ENCODE results near the gene NNAT. TPM values are rescaled to one million over a fixed set of nuclear protein-coding genes. Genes with fewer than 3 reads are reported as not detected.
A peak's percentile ranks its signal among the peaks of the same experiment; 100 is the strongest.

The NNAT gene
- total RNA-seq, 2 experiments from 2014 or later, result 0.50 to 0.91 TPM

GRCh38 chr20:37528446-37529213, 7.6 kb downstream of the NNAT start:
- intact Hi-C loops (cut with micrococcal nuclease), result loop anchor here (5.0 kb wide), 3 partner anchors 121 to 1576 kb away; partner anchors contain the start of genes MANBAL and SCAND1
- H3K27ac Mint-ChIP-seq, result peak overlapping the region; percentile 99
- no peaks in the 10 kb centered on the region for H3K27me3 Mint-ChIP-seq (ENCODE audit: low read depth)
- no peaks in the 10 kb centered on the region for H3K36me3 Mint-ChIP-seq (ENCODE audit: low read depth)
- DNase-seq, result peak; percentile 39
- CTCF ChIA-PET, result interaction anchor here (0.6 to 1.4 kb wide), 3 partner anchors 259 to 877 kb away, joined by 3 to 7 read pairs (median 6); partner anchors contain the start of genes MROH8 and RPN2
- peak overlapping the region; percentile 87 for H3K4me3 Mint-ChIP-seq
- H3K4me1 Mint-ChIP-seq (ENCODE audit: low read depth), result peaks cover 36% of the 10 kb centered on the region
- H3K9me3 Mint-ChIP-seq, result no peaks in the 10 kb centered on the region

DNA sequence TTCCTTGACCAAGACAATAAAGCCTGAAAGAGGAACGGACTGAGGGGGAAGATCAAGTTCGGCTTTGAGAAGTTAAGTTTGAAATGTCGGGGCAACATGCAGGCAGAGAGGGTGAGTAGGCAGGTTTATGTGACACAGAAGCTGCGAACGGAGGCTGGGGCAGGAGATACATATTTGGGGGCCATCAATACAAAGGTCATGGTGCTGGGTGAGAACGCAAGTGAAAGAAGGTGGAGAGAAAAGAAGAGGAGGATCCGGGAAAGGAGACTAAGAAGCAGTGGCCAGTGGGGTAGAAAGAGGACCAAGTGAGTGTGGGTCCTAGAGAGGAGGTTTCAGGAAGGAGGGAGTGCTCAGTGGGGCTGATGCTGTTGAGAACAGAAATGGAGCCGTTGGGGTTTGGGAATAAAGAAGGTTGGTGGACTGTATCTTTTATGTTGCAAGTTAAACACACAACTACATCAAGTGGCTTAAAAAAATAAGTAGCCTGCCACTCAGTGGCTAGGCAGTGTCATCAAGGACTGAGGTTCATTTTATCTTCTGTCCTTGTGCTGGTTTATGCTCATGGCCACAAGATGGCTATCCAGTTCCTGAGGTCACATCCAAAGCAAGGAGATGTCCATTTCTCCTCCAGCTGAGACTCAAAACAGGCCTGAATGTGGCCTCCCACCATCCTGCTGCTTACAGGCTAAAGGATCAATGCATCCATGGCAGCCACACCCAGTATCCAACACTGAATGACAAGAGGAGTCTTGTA, 8.3 kb downstream of the NNAT start:
- Mint-ChIP-seq H3K27me3 (ENCODE audit: low read depth) (no peaks in the 10 kb centered on the region), H3K4me3 (peak overlapping the region; percentile 87), H3K9me3 (no peaks in the 10 kb centered on the region), H3K27ac (no peak overlapping the region), H3K36me3 (ENCODE audit: low read depth) (no peaks in the 10 kb centered on the region), H3K4me1 (ENCODE audit: low read depth) (peaks cover 29% of the 10 kb centered on the region)
- DNase-seq, result no peak
- intact Hi-C loops (cut with micrococcal nuclease), result loop anchor here (5.0 kb wide), 3 partner anchors 122 to 1577 kb away; partner anchors contain the start of genes MANBAL and SCAND1
- CTCF ChIA-PET, result interaction anchor here (0.5 to 0.6 kb wide), 2 partner anchors 226 to 259 kb away, joined by 3 read pairs; no protein-coding TSS in a partner anchor

- no peaks in the 10 kb centered on the region for H3K9me3 Mint-ChIP-seq
- H3K27me3 Mint-ChIP-seq (ENCODE audit: low read depth), result no peaks in the 10 kb centered on the region
- intact Hi-C loops (cut with micrococcal nuclease), result loop anchor here (5.0 kb wide), 3 partner anchors 123 to 1578 kb away; partner anchors contain the start of genes MANBAL and SCAND1
- DNase-seq, result no peak
- CTCF ChIA-PET, result interaction anchor here (0.5 to 0.6 kb wide), 3 partner anchors 45 to 260 kb away, joined by 3 read pairs; no protein-coding TSS in a partner anchor
- no peak overlapping the region for H3K4me3 Mint-ChIP-seq
- no peaks in the 10 kb centered on the region for H3K36me3 Mint-ChIP-seq (ENCODE audit: low read depth)
- peaks cover 26% of the 10 kb centered on the region for H3K4me1 Mint-ChIP-seq (ENCODE audit: low read depth)
- H3K27ac Mint-ChIP-seq, result no peak overlapping the region
Measured at GRCh38 chr20:37529968-37530600, 9.0 kb downstream of the NNAT start.

GRCh38 chr20:37530696-37531095, 9.6 kb downstream of the NNAT start:
- no peak overlapping the region for H3K27ac Mint-ChIP-seq
- H3K4me3 Mint-ChIP-seq, result no peak overlapping the region
- H3K27me3 Mint-ChIP-seq (ENCODE audit: low read depth), result no peaks in the 10 kb centered on the region
- no peaks in the 10 kb centered on the region for H3K9me3 Mint-ChIP-seq
- H3K36me3 Mint-ChIP-seq (ENCODE audit: low read depth), result no peaks in the 10 kb centered on the region
- H3K4me1 Mint-ChIP-seq (ENCODE audit: low read depth), result peaks cover 20% of the 10 kb centered on the region
- intact Hi-C loops (cut with micrococcal nuclease), result no loop called here
- CTCF ChIA-PET, result interaction anchor here (0.6 to 1.7 kb wide), 2 partner anchors 45 to 335 kb away, joined by 3 to 5 read pairs; no protein-coding TSS in a partner anchor
- no peak for DNase-seq

- Mint-ChIP-seq H3K27ac (no peak overlapping the region), H3K9me3 (no peaks in the 10 kb centered on the region), H3K4me1 (ENCODE audit: low read depth) (peaks cover 11% of the 10 kb centered on the region), H3K36me3 (ENCODE audit: low read depth) (no peaks in the 10 kb centered on the region), H3K4me3 (no peak overlapping the region), H3K27me3 (ENCODE audit: low read depth) (no peaks in the 10 kb centered on the region)
- no peak for DNase-seq
- intact Hi-C loops (cut with micrococcal nuclease), result no loop called here
- CTCF ChIA-PET, result interaction anchor here (1.7 to 4.8 kb wide), 2 partner anchors 261 to 336 kb away, joined by 5 to 22 read pairs; no protein-coding TSS in a partner anchor
Measured at GRCh38 chr20:37531856-37532255, 10.8 kb downstream of the NNAT start.

DNA sequence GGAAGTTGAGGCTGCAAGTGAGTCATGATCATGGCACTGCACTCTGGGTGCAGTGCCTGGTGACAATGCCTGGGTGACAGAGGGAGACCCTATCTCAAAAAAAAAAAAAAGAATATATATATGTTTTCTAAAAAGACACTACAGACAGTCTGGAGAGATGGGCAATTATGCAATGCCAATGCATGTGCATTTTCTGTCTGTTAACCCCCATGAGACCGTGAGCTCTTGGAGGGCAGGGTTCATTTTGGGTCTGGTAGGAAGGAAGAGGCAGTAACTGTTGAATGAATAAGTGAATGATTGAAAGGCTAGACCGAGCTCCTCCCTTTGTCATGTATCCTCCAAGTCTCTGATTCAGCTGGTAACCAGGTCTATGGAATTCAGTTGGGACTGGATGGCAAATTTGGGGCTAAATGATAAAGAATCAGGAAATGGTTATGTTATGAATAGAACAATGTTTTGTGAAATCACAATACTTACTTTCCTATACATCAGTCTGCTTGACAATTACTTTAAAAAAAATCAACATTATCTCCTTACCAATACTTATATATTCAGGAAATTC, 12.2 kb downstream of the NNAT start:
- H3K27me3 Mint-ChIP-seq (ENCODE audit: low read depth), result no peaks in the 10 kb centered on the region
- no peak overlapping the region for H3K27ac Mint-ChIP-seq
- no peaks in the 10 kb centered on the region for H3K36me3 Mint-ChIP-seq (ENCODE audit: low read depth)
- no peak for DNase-seq
- no peaks in the 10 kb centered on the region for H3K9me3 Mint-ChIP-seq
- intact Hi-C loops (cut with micrococcal nuclease), result no loop called here
- no peak overlapping the region for H3K4me3 Mint-ChIP-seq
- CTCF ChIA-PET, result interaction anchor here (0.6 to 4.8 kb wide), 10 partner anchors 16 to 332 kb away, joined by 3 to 22 read pairs (median 3); no protein-coding TSS in a partner anchor
- peaks cover 11% of the 10 kb centered on the region for H3K4me1 Mint-ChIP-seq (ENCODE audit: low read depth)

DNA sequence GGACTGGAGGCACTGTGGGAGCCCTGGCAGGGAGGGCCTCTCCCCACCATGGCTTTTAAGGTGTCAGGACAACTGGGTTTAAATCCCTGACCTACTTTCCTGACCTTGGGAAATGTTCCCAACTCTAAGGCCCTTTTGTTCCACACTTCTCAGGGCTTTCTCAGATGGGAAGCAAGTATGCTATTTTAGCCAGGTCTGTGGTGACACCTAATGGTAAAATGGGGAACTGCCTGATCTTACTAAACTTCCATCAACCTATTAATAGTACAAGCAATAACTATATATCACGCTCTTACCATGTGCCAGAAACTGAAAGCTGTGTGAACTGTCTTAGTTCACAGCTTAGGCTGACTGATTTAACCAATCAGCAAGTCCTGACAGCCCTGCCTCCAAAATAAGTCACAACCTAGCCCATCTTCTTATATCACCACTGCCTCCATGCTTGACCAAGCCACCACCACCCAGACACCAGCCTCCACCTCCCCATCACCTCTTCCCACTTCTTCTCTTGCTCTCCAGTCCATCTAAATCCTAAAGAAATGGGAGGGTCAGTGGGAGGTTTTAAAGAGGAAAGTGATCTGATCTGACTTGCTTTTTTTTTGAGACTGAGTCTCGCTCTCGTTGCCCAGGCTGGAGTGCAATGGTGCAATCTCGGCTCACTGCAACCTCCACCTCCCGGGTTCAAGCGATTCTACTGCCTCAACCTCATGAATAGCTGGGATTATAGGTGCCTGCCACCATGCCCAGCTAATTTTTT, 13.5 kb downstream of the NNAT start:
- Mint-ChIP-seq H3K27me3 (ENCODE audit: low read depth) (no peaks in the 10 kb centered on the region), H3K4me1 (ENCODE audit: low read depth) (peaks cover 4% of the 10 kb centered on the region), H3K9me3 (no peaks in the 10 kb centered on the region), H3K36me3 (ENCODE audit: low read depth) (no peaks in the 10 kb centered on the region), H3K27ac (no peak overlapping the region), H3K4me3 (no peak overlapping the region)
- DNase-seq, result peak; percentile 60
- intact Hi-C loops (cut with micrococcal nuclease), result loop anchor here (1.0 kb wide), 4 partner anchors 142 to 339 kb away; no protein-coding TSS in a partner anchor
- CTCF ChIA-PET, result interaction anchor here (0.6 to 4.8 kb wide), 16 partner anchors 12 to 613 kb away, joined by 3 to 22 read pairs (median 4); no protein-coding TSS in a partner anchor

DNA sequence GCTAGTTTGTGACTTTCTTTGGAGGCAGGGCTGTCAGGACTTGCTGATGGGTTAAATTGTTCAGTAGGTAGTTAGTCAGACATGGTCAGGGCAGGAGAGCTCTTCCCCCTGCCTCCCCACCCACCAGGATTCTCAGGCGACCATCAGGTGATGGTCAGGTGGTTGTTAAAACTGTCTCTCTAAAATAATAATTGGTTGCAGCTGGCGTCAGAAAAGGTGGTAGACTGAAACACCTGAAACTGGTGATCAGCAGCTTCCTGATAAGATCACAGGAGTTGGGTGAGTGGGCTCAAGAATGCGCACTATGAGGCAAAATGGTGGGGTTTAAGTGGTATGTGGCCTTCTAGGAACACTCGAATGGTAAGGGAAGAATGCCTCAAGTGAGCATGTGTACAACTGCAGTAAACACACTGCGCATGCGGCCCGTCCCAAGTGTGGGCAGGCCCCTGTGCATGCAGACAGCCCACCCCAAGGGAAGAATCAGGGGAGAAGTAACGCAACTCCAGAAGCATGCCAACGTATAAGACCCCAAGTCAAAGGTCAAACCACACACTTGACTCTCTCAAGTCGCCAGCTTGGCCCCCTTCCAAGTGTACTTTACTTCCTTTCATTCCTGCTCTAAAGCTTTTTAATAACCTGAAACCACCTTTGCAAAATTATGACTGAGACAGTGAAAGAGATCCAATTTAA, 14.5 kb downstream of the NNAT start:
- CTCF ChIA-PET, result interaction anchor here (0.8 to 4.8 kb wide), 8 partner anchors 265 to 343 kb away, joined by 3 to 22 read pairs (median 4); no protein-coding TSS in a partner anchor
- intact Hi-C loops (cut with micrococcal nuclease), result no loop called here
- DNase-seq, result no peak
- no peaks in the 10 kb centered on the region for H3K9me3 Mint-ChIP-seq
- H3K4me3 Mint-ChIP-seq, result no peak overlapping the region
- no peaks in the 10 kb centered on the region for H3K36me3 Mint-ChIP-seq (ENCODE audit: low read depth)
- H3K4me1 Mint-ChIP-seq (ENCODE audit: low read depth), result peaks cover 4% of the 10 kb centered on the region
- H3K27ac Mint-ChIP-seq, result no peak overlapping the region
- no peaks in the 10 kb centered on the region for H3K27me3 Mint-ChIP-seq (ENCODE audit: low read depth)

DNA sequence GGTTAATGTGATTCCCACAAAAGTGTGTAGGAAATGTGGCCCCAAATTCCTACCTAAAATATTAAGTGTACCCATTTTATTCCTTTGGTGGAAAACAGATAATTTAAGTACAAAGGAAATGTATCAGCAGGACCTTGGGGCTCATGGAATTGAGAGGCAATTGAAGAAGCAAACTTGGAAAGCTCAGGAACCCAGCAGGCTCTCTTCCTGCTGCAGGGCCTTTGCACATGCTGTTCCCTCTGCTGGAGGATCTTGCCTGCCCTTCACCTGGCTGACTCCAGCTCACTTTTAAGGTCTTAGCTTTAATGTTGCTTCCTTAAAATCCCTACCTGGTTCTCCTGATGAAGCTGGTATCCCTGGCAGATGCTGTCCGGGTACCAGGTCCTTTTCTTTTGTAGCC, 16.5 kb downstream of the NNAT start:
- H3K36me3 Mint-ChIP-seq (ENCODE audit: low read depth), result no peaks in the 10 kb centered on the region
- DNase-seq, result no peak
- no peaks in the 10 kb centered on the region for H3K27me3 Mint-ChIP-seq (ENCODE audit: low read depth)
- peaks cover 4% of the 10 kb centered on the region for H3K4me1 Mint-ChIP-seq (ENCODE audit: low read depth)
- no peak overlapping the region for H3K27ac Mint-ChIP-seq
- intact Hi-C loops (cut with micrococcal nuclease), result no loop called here
- CTCF ChIA-PET, result no interaction called here
- no peaks in the 10 kb centered on the region for H3K9me3 Mint-ChIP-seq
- no peak overlapping the region for H3K4me3 Mint-ChIP-seq

- H3K36me3 Mint-ChIP-seq (ENCODE audit: low read depth), result no peaks in the 10 kb centered on the region
- intact Hi-C loops (cut with micrococcal nuclease), result no loop called here
- H3K4me1 Mint-ChIP-seq (ENCODE audit: low read depth), result peaks cover 4% of the 10 kb centered on the region
- CTCF ChIA-PET, result no interaction called here
- H3K27me3 Mint-ChIP-seq (ENCODE audit: low read depth), result no peaks in the 10 kb centered on the region
- H3K4me3 Mint-ChIP-seq, result no peak overlapping the region
- no peak overlapping the region for H3K27ac Mint-ChIP-seq
- no peak for DNase-seq
- H3K9me3 Mint-ChIP-seq, result no peaks in the 10 kb centered on the region
Measured at GRCh38 chr20:37538003-37538402, 17.0 kb downstream of the NNAT start.

GRCh38 chr20:37539424-37539823, 18.4 kb downstream of the NNAT start:
- DNase-seq, result no peak
- intact Hi-C loops (cut with micrococcal nuclease), result no loop called here
- CTCF ChIA-PET, result interaction anchor here (0.9 kb wide), 1 partner anchor 347 kb away, joined by 3 read pairs; no protein-coding TSS in a partner anchor

More at GRCh38 chr20:37539424-37539823, 18.4 kb downstream of the NNAT start:
- Mint-ChIP-seq H3K36me3 (ENCODE audit: low read depth) (no peaks in the 10 kb centered on the region), H3K9me3 (no peaks in the 10 kb centered on the region), H3K27ac (no peak overlapping the region), H3K4me3 (no peak overlapping the region), H3K27me3 (ENCODE audit: low read depth) (no peaks in the 10 kb centered on the region), H3K4me1 (ENCODE audit: low read depth) (peaks cover 4% of the 10 kb centered on the region)
